ENCODE data around the gene MED13. TPM values are rescaled to one million over a fixed set of nuclear protein-coding genes. Genes with fewer than 3 reads are reported as not detected.

The MED13 gene
- total and polyA plus RNA-seq, 7 donors = 9.0 to 60.7 (median 46.0) TPM

GRCh38 chr17:62045109-62045508 is 20.0 kb downstream of the MED13 start:
- Histone ChIP-seq H3K27ac (no peak overlapping the region), H3K9me3 (no peaks in the 10 kb centered on the region), H3K4me3 (no peak overlapping the region), H3K36me3 (peaks cover 5 to 63% (median 11%) of the 10 kb centered on the region in 4 donors), H3K4me1 (peaks cover 0 to 18% (median 3%) of the 10 kb centered on the region in 4 donors), H3K27me3 (no peaks in the 10 kb centered on the region)
- intact Hi-C loops (cut with DNase I) = no loop called here
- 95 to 96% methylated on average over 4 of the region's 4 CpGs for WGBS, 2 donors
- TF ChIP-seq EP300 (IDR thresholded peaks at IDR 0.05) (no peak), POLR2AphosphoS5 (IDR thresholded peaks at IDR 0.05) (no peak), CTCF (IDR thresholded peaks at IDR 0.05) (no peak), POLR2A (IDR thresholded peaks at IDR 0.05) (no peak)
- DNase-seq = no peak

- Histone ChIP-seq H3K36me3 (peaks cover 5 to 50% (median 8%) of the 10 kb centered on the region in 4 donors), H3K9me3 (no peaks in the 10 kb centered on the region), H3K27ac (no peak overlapping the region), H3K27me3 (no peaks in the 10 kb centered on the region), H3K4me1 (peaks cover 0 to 15% (median 3%) of the 10 kb centered on the region in 4 donors), H3K4me3 (no peak overlapping the region)
- intact Hi-C loops (cut with DNase I) = no loop called here
- no peak for DNase-seq
- TF ChIP-seq POLR2AphosphoS5 (IDR thresholded peaks at IDR 0.05) (no peak), CTCF (IDR thresholded peaks at IDR 0.05) (no peak), POLR2A (IDR thresholded peaks at IDR 0.05) (no peak), EP300 (IDR thresholded peaks at IDR 0.05) (no peak)
These were observed 21.5 kb downstream of the MED13 start for GRCh38 chr17:62043602-62044001.

- no peak for DNase-seq
- 87 to 93% methylated on average over 2 of the region's 2 CpGs for WGBS, 2 donors
- no peak overlapping the region for H3K27ac ChIP-seq
- H3K4me1 ChIP-seq = peaks cover 0 to 14% (median 3%) of the 10 kb centered on the region in 4 donors
- intact Hi-C loops (cut with DNase I) = no loop called here
- H3K36me3 ChIP-seq = peaks cover 5 to 48% (median 8%) of the 10 kb centered on the region in 4 donors
- H3K4me3 ChIP-seq = no peak overlapping the region
- TF ChIP-seq POLR2AphosphoS5 (IDR thresholded peaks at IDR 0.05) (no peak), EP300 (IDR thresholded peaks at IDR 0.05) (no peak)
- no peaks in the 10 kb centered on the region for H3K27me3 ChIP-seq
- no peaks in the 10 kb centered on the region for H3K9me3 ChIP-seq
These were observed 21.9 kb downstream of the MED13 start for GRCh38 chr17:62043140-62043539.

- no peak for TF ChIP-seq POLR2A (IDR thresholded peaks at IDR 0.05)
These were observed 26.8 kb downstream of the MED13 start for GRCh38 chr17:62038248-62038647.

GRCh38 chr17:62033317-62033716 is 31.8 kb downstream of the MED13 start:
- Histone ChIP-seq H3K36me3 (peaks cover 19 to 73% (median 34%) of the 10 kb centered on the region in 4 donors), H3K27me3 (no peaks in the 10 kb centered on the region), H3K4me1 (no peaks in the 10 kb centered on the region), H3K4me3 (no peak overlapping the region), H3K9me3 (no peaks in the 10 kb centered on the region), H3K27ac (no peak overlapping the region)
- no peak for DNase-seq
- no peak for TF ChIP-seq POLR2A (IDR thresholded peaks at IDR 0.05)
- TF ChIP-seq CTCF (IDR thresholded peaks at IDR 0.05) = no peak
- TF ChIP-seq POLR2AphosphoS5 (IDR thresholded peaks at IDR 0.05) = no peak
- no peak for TF ChIP-seq EP300 (IDR thresholded peaks at IDR 0.05)
- intact Hi-C loops (cut with DNase I) = no loop called here

More at GRCh38 chr17:62038248-62038647, 26.8 kb downstream of the MED13 start:
- H3K4me3 ChIP-seq = no peak overlapping the region
- no peaks in the 10 kb centered on the region for H3K9me3 ChIP-seq
- no peaks in the 10 kb centered on the region for H3K27me3 ChIP-seq
- intact Hi-C loops (cut with DNase I) = no loop called here
- 80 to 86% methylated on average over 1 of the region's 1 CpG for WGBS, 2 donors
- no peak overlapping the region for H3K27ac ChIP-seq
- peaks cover 0 to 6% (median under 1%) of the 10 kb centered on the region in 4 donors for H3K4me1 ChIP-seq
- DNase-seq = no peak
- peaks cover 0 to 39% (median 8%) of the 10 kb centered on the region in 4 donors for H3K36me3 ChIP-seq

- 80 to 98% methylated on average over 2 of the region's 2 CpGs for whole genome bisulfite sequencing, 2 donors
- no peak overlapping the region for H3K27ac ChIP-seq
- TF ChIP-seq EP300 (IDR thresholded peaks at IDR 0.05) (no peak), POLR2AphosphoS5 (IDR thresholded peaks at IDR 0.05) (no peak), POLR2A (IDR thresholded peaks at IDR 0.05) (no peak), CTCF (IDR thresholded peaks at IDR 0.05) (no peak)
These were observed 32.6 kb downstream of the MED13 start for GRCh38 chr17:62032480-62032879.

More at GRCh38 chr17:62032480-62032879, 32.6 kb downstream of the MED13 start:
- H3K27me3 ChIP-seq = no peaks in the 10 kb centered on the region
- DNase-seq = no peak
- intact Hi-C loops (cut with DNase I) = no loop called here
- no peaks in the 10 kb centered on the region for H3K9me3 ChIP-seq
- H3K4me1 ChIP-seq = no peaks in the 10 kb centered on the region
- H3K4me3 ChIP-seq = no peak overlapping the region
- H3K36me3 ChIP-seq = peaks cover 25 to 82% (median 37%) of the 10 kb centered on the region in 4 donors

Measured in sigmoid colon (tissue), 7 donors.